Activated CD4-positive, alpha-beta T cell treated with anti-CD3 and anti-CD28 coated beads, Interleukin-2, amount 10 ng/mL, durations not matched to agents 24 days and 14 days (primary cell): ENCODE data around the gene USPL1. TPM values are rescaled to one million over a fixed set of nuclear protein-coding genes. Genes with fewer than 3 reads are reported as not detected.
"Not testable (repeated sequence)": the region's sequence is repeated elsewhere in the genome, so short reads cannot be mapped to it uniquely, and the experiment has no call there.

Experiments used
- DNase-seq: peaks from one replicate; pipeline ENCODE4 v3.0.0; 2022
- H3K27ac Mint-ChIP-seq: one replicate; pipeline ENCODE4 v1.8.0; 2022; ENCODE audit warnings: mild to moderate bottlenecking, mixed read lengths
- H3K27me3 Mint-ChIP-seq: one replicate; pipeline ENCODE4 v1.8.0; 2022; ENCODE audit warnings: mixed read lengths
- H3K36me3 Mint-ChIP-seq: one replicate; pipeline ENCODE4 v1.8.0; 2022; ENCODE audit warnings: low read depth, mild to moderate bottlenecking, mixed read lengths
- H3K4me1 Mint-ChIP-seq: one replicate; pipeline ENCODE4 v1.8.0; 2021; ENCODE audit warnings: mixed read lengths
- H3K4me3 Mint-ChIP-seq: one replicate; pipeline ENCODE4 v1.8.0; 2022; ENCODE audit warnings: mild to moderate bottlenecking, moderate library complexity, mixed read lengths
- H3K9me3 Mint-ChIP-seq: one replicate; pipeline ENCODE4 v1.8.0; 2021; ENCODE audit warnings: mixed read lengths
- intact Hi-C: fragments of 100-400 bp; cut with micrococcal nuclease; formaldehyde crosslinking; loops from one replicate; pipeline ENCODE4 v1.15.1; 2023
- total RNA-seq: library from RNA; stranded (reverse); gene quantifications from 2 replicates; pipeline ENCODE4 v1.2.3, GENCODE V29; 2022

Gene USPL1
- total RNA-seq, 1 donor from 2014 or later = 18.7 TPM

DNA sequence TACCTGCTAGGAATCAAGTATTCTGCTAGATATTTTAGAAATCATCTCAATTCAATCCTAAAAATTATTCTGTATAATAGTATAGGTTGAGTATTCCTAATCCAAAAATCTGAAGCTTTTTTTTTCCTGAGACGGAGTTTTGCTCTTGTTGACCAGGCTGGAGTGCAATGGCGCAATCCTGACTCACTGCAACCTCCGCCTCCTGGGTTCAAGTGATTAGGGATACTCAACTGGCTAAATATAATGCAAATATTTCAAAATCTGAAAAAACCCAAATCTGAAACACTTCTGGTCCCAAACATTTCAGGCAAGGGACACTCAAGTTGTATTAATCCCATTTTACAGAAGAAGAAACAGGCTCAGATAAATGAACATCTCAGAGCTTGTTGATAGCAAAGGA lies 17.2 kb upstream of the USPL1 start:
- H3K4me1 Mint-ChIP-seq = no peaks in the 10 kb centered on the region
- no peak overlapping the region for H3K4me3 Mint-ChIP-seq
- DNase-seq = no peak
- no peak overlapping the region for H3K27ac Mint-ChIP-seq
- H3K27me3 Mint-ChIP-seq = peaks cover 17% of the 10 kb centered on the region
- intact Hi-C loops = no loop called here
- H3K36me3 Mint-ChIP-seq = no peaks in the 10 kb centered on the region
- no peaks in the 10 kb centered on the region for H3K9me3 Mint-ChIP-seq

DNA sequence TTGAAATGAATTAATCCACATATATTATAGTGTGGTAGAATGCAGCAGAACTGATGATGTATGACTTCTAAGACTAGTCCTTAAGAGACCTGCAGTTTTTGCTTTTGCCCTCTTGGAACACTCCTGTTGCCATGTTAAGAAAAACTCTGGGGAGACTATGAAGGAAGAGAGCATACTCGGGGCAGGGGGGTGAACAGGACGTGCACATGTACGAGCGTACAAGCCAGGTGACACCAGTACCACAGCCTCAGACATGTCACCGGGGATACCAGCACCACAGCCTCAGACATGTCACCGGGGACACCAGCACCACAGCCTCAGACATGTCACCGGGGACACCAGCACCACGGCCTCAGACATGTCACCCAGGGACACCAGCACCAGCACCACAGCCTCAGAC lies 15.9 kb upstream of the USPL1 start:
- peaks cover 17% of the 10 kb centered on the region for H3K27me3 Mint-ChIP-seq

DNA sequence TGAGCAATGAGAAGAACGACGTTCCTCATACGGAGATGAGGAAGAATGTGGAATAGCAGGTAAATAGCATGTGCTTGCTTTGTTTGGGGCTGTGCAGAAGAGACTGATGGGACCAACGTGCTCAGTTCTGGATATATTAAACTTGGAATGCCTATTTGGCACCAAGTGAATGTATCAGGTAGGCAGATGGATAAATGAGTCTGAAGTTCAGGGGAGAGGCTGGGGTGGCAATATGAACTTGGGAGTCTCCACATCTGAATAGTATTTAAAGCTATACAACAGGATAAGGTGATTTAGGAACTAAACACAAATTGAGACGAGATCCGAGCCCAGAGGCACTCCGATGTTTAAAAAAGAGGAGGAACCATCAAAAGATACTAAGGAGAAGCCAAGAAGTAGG lies 12.7 kb upstream of the USPL1 start:
- Mint-ChIP-seq H3K36me3 (peaks cover 2% of the 10 kb centered on the region), H3K27ac (no peak overlapping the region), H3K27me3 (peaks cover 14% of the 10 kb centered on the region), H3K4me3 (no peak overlapping the region), H3K4me1 (peaks cover 11% of the 10 kb centered on the region), H3K9me3 (no peaks in the 10 kb centered on the region)
- no peak for DNase-seq
- intact Hi-C loops = no loop called here

More for the DNA sequence above, 15.9 kb upstream of the USPL1 start:
- H3K36me3 Mint-ChIP-seq = no peaks in the 10 kb centered on the region
- no peaks in the 10 kb centered on the region for H3K9me3 Mint-ChIP-seq
- no peak overlapping the region for H3K4me3 Mint-ChIP-seq
- DNase-seq = no peak
- no peak overlapping the region for H3K27ac Mint-ChIP-seq
- H3K4me1 Mint-ChIP-seq = no peaks in the 10 kb centered on the region
- intact Hi-C loops = no loop called here

DNA sequence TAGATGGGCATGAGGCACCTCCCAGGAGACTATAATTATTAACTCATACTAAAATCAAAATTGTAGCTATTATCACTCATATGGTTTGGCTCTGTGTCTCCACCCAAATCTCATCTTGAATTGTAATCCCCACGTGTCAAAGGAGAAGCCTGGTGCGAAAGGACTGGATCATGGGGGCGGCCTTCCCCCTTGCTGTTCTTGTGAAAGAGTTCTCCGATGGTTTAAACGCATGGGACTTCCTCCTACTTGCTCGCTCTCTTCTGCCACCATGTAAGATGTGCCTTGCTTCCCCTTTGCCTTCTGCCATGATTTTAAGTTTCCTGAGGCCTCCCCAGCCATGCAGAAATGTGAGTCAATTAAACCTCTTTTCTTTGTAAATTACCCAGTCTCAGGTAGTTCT lies 10.5 kb upstream of the USPL1 start:
- intact Hi-C loops, H3K4me3 Mint-ChIP-seq, H3K27ac Mint-ChIP-seq, DNase-seq, H3K9me3 Mint-ChIP-seq, H3K36me3 Mint-ChIP-seq: not testable (repeated sequence)
- Mint-ChIP-seq H3K27me3 (peaks cover 13% of the 10 kb centered on the region), H3K4me1 (peaks cover 13% of the 10 kb centered on the region)

DNA sequence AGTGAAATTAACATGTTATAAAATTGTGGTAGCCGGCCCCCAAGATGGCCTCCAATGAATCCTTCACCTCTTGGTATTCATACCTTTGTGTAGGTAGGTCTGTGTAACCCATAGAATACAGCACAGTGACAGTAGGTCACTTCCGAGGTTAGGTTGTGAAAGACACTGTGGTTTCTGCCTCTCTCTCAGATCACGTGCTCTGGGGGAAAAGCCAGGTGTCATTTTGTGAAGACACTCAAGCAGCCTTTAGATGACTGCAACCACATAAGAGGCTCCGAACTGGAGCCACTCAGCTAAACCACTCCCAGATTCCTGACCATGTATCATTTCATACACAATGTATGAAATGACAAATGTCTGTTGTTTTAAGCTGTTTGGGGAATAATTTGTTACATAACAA lies 9.8 kb upstream of the USPL1 start:
- intact Hi-C loops = no loop called here
- Mint-ChIP-seq H3K36me3 (peaks cover 2% of the 10 kb centered on the region), H3K27ac (no peak overlapping the region), H3K4me1 (peaks cover 19% of the 10 kb centered on the region), H3K9me3 (no peaks in the 10 kb centered on the region), H3K27me3 (peaks cover 10% of the 10 kb centered on the region), H3K4me3 (no peak overlapping the region)
- peak; percentile 89 for DNase-seq

DNA sequence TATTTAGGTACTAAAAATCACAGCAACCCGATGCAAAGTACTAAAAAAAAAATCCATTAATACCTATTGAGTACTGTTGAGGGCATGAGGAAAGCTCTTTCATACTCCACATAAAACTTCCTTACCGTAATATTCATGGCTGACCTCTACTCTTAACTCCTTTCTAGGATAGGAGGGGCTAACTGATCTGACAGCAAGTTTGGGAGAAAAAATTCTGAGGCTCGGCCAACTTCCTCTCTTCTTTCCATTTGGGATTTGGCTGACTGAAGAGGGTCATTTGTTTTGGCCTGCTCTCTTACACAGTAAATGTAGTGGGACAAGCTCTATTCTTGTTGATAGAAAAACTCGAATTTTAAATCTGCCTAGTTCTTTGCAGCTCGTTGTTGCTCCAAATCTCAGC lies 9.4 kb upstream of the USPL1 start:
- H3K36me3 Mint-ChIP-seq = peaks cover 2% of the 10 kb centered on the region
- DNase-seq = no peak
- H3K27ac Mint-ChIP-seq = no peak overlapping the region
- intact Hi-C loops = no loop called here
- peaks cover 19% of the 10 kb centered on the region for H3K4me1 Mint-ChIP-seq
- H3K9me3 Mint-ChIP-seq = no peaks in the 10 kb centered on the region
- no peak overlapping the region for H3K4me3 Mint-ChIP-seq
- peaks cover 8% of the 10 kb centered on the region for H3K27me3 Mint-ChIP-seq

DNA sequence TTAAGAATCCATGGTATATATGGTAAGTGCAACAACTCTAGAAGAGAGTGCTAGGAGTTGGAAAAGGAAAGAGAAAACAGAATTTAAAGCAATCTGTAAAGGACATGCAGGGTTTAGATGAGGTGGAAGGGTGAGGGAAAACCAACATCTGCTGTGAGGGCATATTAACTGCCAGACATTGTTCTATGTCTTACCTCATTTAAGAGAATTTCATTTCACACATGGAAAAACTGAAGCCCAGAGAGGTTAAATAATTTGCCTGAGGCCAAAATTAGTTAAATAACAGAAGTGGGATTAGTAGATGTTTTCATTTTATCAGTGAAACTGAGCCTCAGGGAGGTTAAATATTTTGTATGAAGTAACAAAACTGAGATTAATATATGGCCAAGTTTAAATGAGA lies 7.4 kb upstream of the USPL1 start:
- peaks cover 2% of the 10 kb centered on the region for H3K36me3 Mint-ChIP-seq
- H3K27me3 Mint-ChIP-seq = peaks cover under 1% of the 10 kb centered on the region
- peaks cover 24% of the 10 kb centered on the region for H3K4me1 Mint-ChIP-seq
- no peak for DNase-seq
- no peaks in the 10 kb centered on the region for H3K9me3 Mint-ChIP-seq
- no peak overlapping the region for H3K27ac Mint-ChIP-seq
- intact Hi-C loops = loop anchor here (10.0 kb wide), 1 partner anchor 1016 kb away; the partner anchor contains the start of gene SLC7A1
- H3K4me3 Mint-ChIP-seq = no peak overlapping the region

DNA sequence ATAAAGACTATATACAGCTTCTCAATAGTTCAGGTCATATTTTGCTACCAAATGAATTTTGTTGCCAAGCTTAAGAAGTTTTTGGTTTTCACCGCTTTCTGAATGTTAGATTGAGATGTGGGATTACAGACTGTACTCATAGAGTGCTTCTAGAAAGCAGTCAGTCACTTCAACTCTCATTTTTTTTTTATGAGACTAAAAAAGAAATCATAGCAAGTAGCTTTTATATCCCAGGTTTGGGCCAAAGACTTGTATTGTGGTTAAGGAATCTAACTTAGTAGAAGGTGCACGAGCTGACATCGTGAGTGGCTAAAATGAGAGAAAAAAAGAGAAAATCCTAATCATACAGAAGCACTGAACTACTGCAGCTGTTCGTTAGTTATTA lies 2.2 kb upstream of the USPL1 start:
- intact Hi-C loops = loop anchor here (5.0 to 10.0 kb wide), 2 partner anchors 483 to 1021 kb away; partner anchors contain the start of gene SLC7A1
- H3K4me1 Mint-ChIP-seq = peaks cover 30% of the 10 kb centered on the region
- H3K27ac Mint-ChIP-seq = no peak overlapping the region
- no peak overlapping the region for H3K4me3 Mint-ChIP-seq
- no peak for DNase-seq
- peaks cover 2% of the 10 kb centered on the region for H3K36me3 Mint-ChIP-seq
- no peaks in the 10 kb centered on the region for H3K9me3 Mint-ChIP-seq
- no peaks in the 10 kb centered on the region for H3K27me3 Mint-ChIP-seq

DNA sequence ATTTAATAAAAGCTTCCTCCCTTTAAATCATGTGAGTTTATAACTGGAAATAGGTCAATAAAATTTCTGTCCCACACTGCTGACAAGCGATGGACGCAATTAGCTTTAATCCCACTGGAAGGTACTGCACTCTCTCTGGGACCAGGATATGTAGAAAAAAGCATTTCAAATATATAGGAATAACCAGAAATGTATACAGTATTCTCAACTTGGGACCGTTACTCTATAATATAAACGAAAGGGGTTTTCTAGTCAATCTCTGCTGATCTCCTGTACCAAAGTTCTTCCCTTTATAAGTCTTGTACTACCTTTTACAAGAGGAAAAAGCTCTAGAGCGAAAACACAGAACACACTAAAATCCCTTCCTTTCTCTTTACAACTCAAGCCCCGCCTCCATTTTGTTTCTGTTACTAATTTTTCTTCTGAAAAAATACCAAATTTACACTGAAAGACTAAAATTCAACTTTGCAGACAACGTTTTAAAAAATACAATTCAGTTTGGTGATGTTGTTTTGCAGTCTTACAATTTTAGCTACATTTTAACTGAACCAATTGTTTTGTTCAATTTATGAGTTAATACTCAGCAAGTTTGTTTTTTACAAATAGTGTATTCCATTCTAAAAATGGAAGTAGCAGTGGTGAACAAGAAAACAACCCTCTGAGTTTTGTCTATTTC lies 1.7 kb upstream of the USPL1 start:
- Mint-ChIP-seq H3K36me3 (peaks cover 3% of the 10 kb centered on the region), H3K4me1 (peaks cover 33% of the 10 kb centered on the region), H3K9me3 (no peaks in the 10 kb centered on the region), H3K4me3 (no peak overlapping the region), H3K27me3 (no peaks in the 10 kb centered on the region), H3K27ac (no peak overlapping the region)
- intact Hi-C loops = loop anchor here (2.0 to 10.0 kb wide), 8 partner anchors 39 to 1021 kb away; partner anchors contain the start of genes KATNAL1 and SLC7A1
- DNase-seq = peak; percentile 72

DNA sequence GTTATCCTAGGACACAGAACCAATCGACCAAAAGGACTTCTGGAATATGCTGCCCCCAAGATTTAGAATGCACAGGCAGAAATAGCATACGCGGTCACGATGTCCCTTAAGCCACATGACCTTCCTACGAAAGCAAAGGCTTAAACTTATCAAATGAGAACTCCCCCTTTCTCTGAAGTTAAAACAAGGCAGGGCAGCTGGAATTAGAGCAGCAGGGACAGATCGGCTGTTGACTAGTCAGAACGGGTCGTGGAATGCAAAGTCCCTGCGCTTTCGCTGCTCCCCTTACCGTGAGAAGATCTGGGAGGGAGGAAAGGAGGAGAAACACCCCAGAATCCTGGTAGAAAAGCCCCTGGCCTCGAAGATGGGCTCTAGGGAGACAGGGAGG lies 799 bp upstream of the USPL1 start:
- peak; percentile 87 for DNase-seq
- H3K27ac Mint-ChIP-seq = no peak overlapping the region
- no peaks in the 10 kb centered on the region for H3K9me3 Mint-ChIP-seq
- H3K4me3 Mint-ChIP-seq = no peak overlapping the region
- H3K4me1 Mint-ChIP-seq = peaks cover 36% of the 10 kb centered on the region
- no peaks in the 10 kb centered on the region for H3K27me3 Mint-ChIP-seq
- intact Hi-C loops = loop anchor here (1.0 to 10.0 kb wide), 14 partner anchors 40 to 1022 kb away; partner anchors contain the start of genes HMGB1, KATNAL1 and SLC7A1
- peaks cover 7% of the 10 kb centered on the region for H3K36me3 Mint-ChIP-seq

DNA sequence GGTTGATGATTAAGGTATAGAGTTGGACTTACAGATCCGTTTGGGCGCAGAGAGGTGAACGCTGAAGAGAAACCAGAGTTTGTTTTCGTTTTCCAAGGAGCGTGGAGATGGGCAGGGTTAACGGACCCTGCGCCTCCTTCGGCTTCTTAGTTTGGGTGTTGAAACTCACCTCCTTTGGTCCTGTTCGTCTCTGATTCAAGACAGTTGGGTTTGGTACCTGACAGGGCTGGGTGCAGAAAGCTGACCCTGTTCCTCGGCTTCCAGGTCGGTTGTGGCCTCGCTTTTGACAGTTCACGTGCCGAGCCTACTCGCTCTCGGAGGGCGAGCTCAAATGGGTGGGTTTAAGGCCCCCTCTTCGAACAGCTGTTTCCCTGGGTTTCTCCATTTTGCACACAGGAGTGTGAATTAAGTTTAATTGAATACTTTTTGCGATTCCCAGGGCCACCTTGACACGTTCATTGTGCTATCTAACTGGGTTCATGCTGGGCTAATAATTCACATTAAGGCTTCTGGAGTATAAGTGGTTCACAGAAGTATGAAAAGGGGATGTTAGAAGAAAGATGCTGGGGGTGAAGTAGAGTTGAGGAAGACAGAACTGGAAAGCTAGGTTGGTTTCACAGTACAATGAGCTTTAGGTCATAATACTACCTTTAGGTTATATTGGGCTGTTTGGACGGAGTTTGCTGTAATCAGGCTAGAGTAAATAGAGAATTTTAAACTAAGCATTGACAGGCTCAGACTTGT lies 638 bp downstream of the USPL1 start:
- peak; percentile 83 for DNase-seq
- H3K4me1 Mint-ChIP-seq = peaks cover 33% of the 10 kb centered on the region
- H3K27me3 Mint-ChIP-seq = no peaks in the 10 kb centered on the region
- no peak overlapping the region for H3K27ac Mint-ChIP-seq
- peaks cover 18% of the 10 kb centered on the region for H3K36me3 Mint-ChIP-seq
- intact Hi-C loops = loop anchor here (1.0 to 10.0 kb wide), 5 partner anchors 9 to 1024 kb away; partner anchors contain the start of gene SLC7A1
- no peaks in the 10 kb centered on the region for H3K9me3 Mint-ChIP-seq
- no peak overlapping the region for H3K4me3 Mint-ChIP-seq

DNA sequence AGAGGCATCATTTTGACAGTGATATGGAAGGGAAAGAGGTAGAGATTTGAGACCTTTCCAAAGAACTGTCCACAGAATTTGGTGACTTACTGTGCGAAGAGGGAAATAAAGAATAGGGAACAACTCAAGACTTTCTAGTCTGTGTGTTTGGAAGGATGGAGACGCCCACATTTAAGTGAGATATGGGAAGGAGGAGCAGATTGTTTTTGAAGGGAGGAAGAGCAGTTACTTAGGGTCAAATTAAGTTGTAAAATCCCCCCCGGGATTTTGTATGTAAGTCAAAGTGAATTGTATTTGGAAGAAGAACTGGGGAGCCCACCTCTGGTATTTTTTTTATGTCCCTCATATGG lies 1.2 kb downstream of the USPL1 start:
- intact Hi-C loops = loop anchor here (1.0 to 10.0 kb wide), 5 partner anchors 8 to 1024 kb away; partner anchors contain the start of gene SLC7A1
- H3K27me3 Mint-ChIP-seq = no peaks in the 10 kb centered on the region
- no peak overlapping the region for H3K27ac Mint-ChIP-seq
- no peak for DNase-seq
- H3K4me3 Mint-ChIP-seq = no peak overlapping the region
- H3K36me3 Mint-ChIP-seq = peaks cover 24% of the 10 kb centered on the region
- H3K9me3 Mint-ChIP-seq = no peaks in the 10 kb centered on the region
- H3K4me1 Mint-ChIP-seq = peaks cover 36% of the 10 kb centered on the region

DNA sequence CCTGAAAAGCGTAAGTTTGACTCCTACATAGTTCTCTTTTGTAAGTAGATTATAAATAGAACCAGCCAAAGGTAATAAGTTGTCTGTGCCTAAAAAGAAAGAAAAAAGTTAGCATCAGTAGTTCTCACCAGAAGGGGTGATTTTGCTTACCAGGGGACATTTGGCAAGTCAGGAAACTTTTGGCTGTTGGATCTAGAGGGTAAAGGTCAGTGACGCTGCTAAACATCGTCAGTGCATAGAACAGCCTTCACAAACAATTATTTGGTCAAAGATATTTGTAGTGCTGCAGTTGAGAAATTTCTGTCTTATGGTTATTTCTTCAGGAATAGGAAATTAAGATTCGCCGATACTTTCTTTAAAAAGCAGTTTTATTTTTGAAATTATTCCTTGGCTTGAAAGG lies 2.0 kb downstream of the USPL1 start:
- Mint-ChIP-seq H3K27me3 (no peaks in the 10 kb centered on the region), H3K27ac (no peak overlapping the region), H3K4me3 (no peak overlapping the region), H3K36me3 (peaks cover 29% of the 10 kb centered on the region), H3K4me1 (peaks cover 34% of the 10 kb centered on the region), H3K9me3 (no peaks in the 10 kb centered on the region)
- peak; percentile 48 for DNase-seq
- intact Hi-C loops = loop anchor here (2.0 to 10.0 kb wide), 3 partner anchors 183 to 1025 kb away; partner anchors contain the start of gene SLC7A1

DNA sequence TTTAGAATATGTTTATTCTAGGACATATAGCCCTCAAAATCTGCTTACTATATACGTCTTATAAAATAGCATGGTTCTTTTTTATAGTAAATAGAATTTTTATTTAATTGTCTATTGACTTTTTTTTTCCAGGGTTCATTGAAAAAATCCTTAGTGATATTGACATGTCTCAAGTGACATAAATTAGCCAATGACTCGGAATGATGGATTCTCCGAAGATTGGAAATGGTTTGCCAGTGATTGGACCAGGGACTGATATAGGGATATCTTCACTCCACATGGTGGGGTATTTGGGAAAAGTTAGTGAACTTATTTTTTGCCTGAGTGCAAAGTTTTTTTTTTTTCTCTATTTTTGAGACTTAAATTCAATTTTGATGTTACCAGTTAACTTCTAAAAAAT lies 3.2 kb downstream of the USPL1 start:
- intact Hi-C loops = no loop called here
- no peaks in the 10 kb centered on the region for H3K9me3 Mint-ChIP-seq
- H3K27ac Mint-ChIP-seq = no peak overlapping the region
- H3K27me3 Mint-ChIP-seq = no peaks in the 10 kb centered on the region
- H3K4me3 Mint-ChIP-seq = no peak overlapping the region
- no peak for DNase-seq
- peaks cover 32% of the 10 kb centered on the region for H3K4me1 Mint-ChIP-seq
- H3K36me3 Mint-ChIP-seq = peaks cover 34% of the 10 kb centered on the region
